Stomach (tissue), 9 donors: ENCODE measurements around the gene FANCE. TPM values are rescaled to one million over a fixed set of nuclear protein-coding genes. Genes with fewer than 3 reads are reported as not detected.

ENCODE experiments used
- DNase-seq, 2 donors: peaks; one replicate each; pipeline versions ENCODE4 v3.0.0 to v3.0.0-alpha.2; 2013 to 2019
- H3K27ac ChIP-seq, 5 donors: fragments of 200-600 bp in 4 of 5; sonication (generic) in 4 of 5; one replicate each; pipeline ENCODE4 v1.5.1; 2013 to 2019; ENCODE audit warnings: mild to moderate bottlenecking in 1 of 5, moderate library complexity in 1 of 5
- H3K27me3 ChIP-seq, 3 donors: fragments of 200-600 bp; sonication (generic); one replicate each; pipeline ENCODE4 v1.5.1; 2017 to 2019; ENCODE audit warnings: mixed run types in 1 of 3
- H3K36me3 ChIP-seq, 4 donors: fragments of 200-600 bp; sonication (generic); 1 replicate in 3 of 4; 2 replicates in 1 of 4; pipeline ENCODE4 v1.5.1; 2016 to 2019
- H3K4me1 ChIP-seq, 4 donors: fragments of 200-600 bp; sonication (generic); one replicate each; pipeline ENCODE4 v1.5.1; 2016 to 2019
- H3K4me3 ChIP-seq, 4 donors: fragments of 200-600 bp; sonication (generic) in 3 of 4; one replicate each; pipeline ENCODE4 v1.5.1; 2016 to 2019; ENCODE audit warnings: mild to moderate bottlenecking in 1 of 4
- H3K9me3 ChIP-seq, 4 donors: fragments of 200-600 bp; sonication (generic); one replicate each; pipeline ENCODE4 v1.5.1; 2016 to 2019
- CTCF ChIP-seq, 7 experiments: fragments of 450-650 bp in 4 of 7; fragments of 200-600 bp in 3 of 7; sonication (generic) in 3 of 7; IDR thresholded peaks; one replicate each; pipeline ENCODE4 v1.5.1; 2016 to 2019; ENCODE audit warnings: antibody characterized with exemption in 7 of 7, control low read depth in 2 of 7, mild to moderate bottlenecking in 1 of 7
- EP300 ChIP-seq: sonication (generic); formaldehyde crosslinking; IDR thresholded peaks from one replicate; pipeline ENCODE4 v1.6.1; 2017; ENCODE audit warnings: antibody characterized with exemption
- POLR2A ChIP-seq, 4 donors: fragments of 450-650 bp; IDR thresholded peaks; one replicate each; pipeline ENCODE4 v1.6.1; 2016; ENCODE audit warnings: antibody characterized with exemption in 4 of 4, control low read depth in 2 of 4, mild to moderate bottlenecking in 1 of 4, moderate library complexity in 1 of 4
- POLR2AphosphoS5 ChIP-seq, 3 donors: sonication (generic); formaldehyde crosslinking; IDR thresholded peaks; one replicate each; pipeline ENCODE4 v1.6.1; 2016; ENCODE audit warnings: antibody characterized with exemption in 3 of 3
- WGBS, 5 donors: extraction: QIAGEN DNeasy Blood & Tissue Kit in 3 of 5; methylation state at CpG; one replicate each; pipeline versions ENCODE4 v1.1.5 to v1.1.7; 2013 to 2018; 5-methylcytosine and 5-hydroxymethylcytosine counted together
- intact Hi-C: fragments of 100-400 bp; cut with DNase I; formaldehyde crosslinking; loops from one replicate; pipeline ENCODE4 v1.15.1; 2023; ENCODE audit warnings: low total_unique reads
- polyA plus RNA-seq, 3 donors: library from polyadenylated mRNA; stranded (reverse); fragments of 200-250 nt; gene quantifications; one replicate each; pipeline ENCODE4 v1.2.3, GENCODE V29; 2013
- total RNA-seq, 5 donors: library from RNA; depleted of rRNA; stranded (reverse); fragments of >200 nt; gene quantifications; one replicate each; pipeline versions ENCODE4 v1.1.0 to v1.2.3, GENCODE V29; 2014 to 2016
- donor health status: healthy with polysubstance abuse.
- donor health status: Bipolar disorder and iron deficiency.
- donor health status: healthy.

The FANCE gene
- total and polyA plus RNA-seq, 8 donors = 1.3 to 8.3 (median 3.3) TPM

- H3K27me3 ChIP-seq = no peaks in the 10 kb centered on the region
- peaks cover 36 to 82% (median 75%) of the 10 kb centered on the region in 4 donors for H3K36me3 ChIP-seq
- intact Hi-C loops = no loop called here
- 93 to 96% (median 95%) methylated on average over 12 to 14 of the region's 14 CpGs for WGBS, 5 donors
- no peak for DNase-seq
- no peak overlapping the region for H3K4me3 ChIP-seq
- H3K4me1 ChIP-seq = peaks cover 6 to 38% (median 14%) of the 10 kb centered on the region in 4 donors
- H3K9me3 ChIP-seq = no peaks in the 10 kb centered on the region
- TF ChIP-seq POLR2A (IDR thresholded peaks at IDR 0.05) (no peak), EP300 (no peak), POLR2AphosphoS5 (IDR thresholded peaks at IDR 0.05) (no peak), CTCF (IDR thresholded peaks at IDR 0.05) (no peak)
- no peak overlapping the region for H3K27ac ChIP-seq
Measured at GRCh38 chr6:35419961-35420360, 32.2 kb upstream of the FANCE start.

- Histone ChIP-seq H3K36me3 (peaks cover 45 to 75% (median 70%) of the 10 kb centered on the region in 4 donors), H3K4me3 (no peak overlapping the region), H3K9me3 (peaks cover 0 to 20% (median 13%) of the 10 kb centered on the region in 4 donors), H3K27me3 (no peaks in the 10 kb centered on the region), H3K27ac (no peak overlapping the region), H3K4me1 (peaks cover 0 to 7% (median 2%) of the 10 kb centered on the region in 4 donors)
- WGBS, 5 donors = 77 to 90% (median 85%) methylated on average over 3 of the region's 3 CpGs
- DNase-seq = no peak
- intact Hi-C loops = no loop called here
- no peak for TF ChIP-seq CTCF (IDR thresholded peaks at IDR 0.05)
- no peak for TF ChIP-seq POLR2A (IDR thresholded peaks at IDR 0.05)
- no peak for TF ChIP-seq EP300
- no peak for TF ChIP-seq POLR2AphosphoS5 (IDR thresholded peaks at IDR 0.05)
Measured at GRCh38 chr6:35425284-35425683, 26.9 kb upstream of the FANCE start.

GRCh38 chr6:35426074-35426473 is 26.1 kb upstream of the FANCE start:
- intact Hi-C loops = no loop called here
- H3K27me3 ChIP-seq = no peaks in the 10 kb centered on the region
- no peak overlapping the region for H3K27ac ChIP-seq
- H3K9me3 ChIP-seq = peaks cover 0 to 22% (median 13%) of the 10 kb centered on the region in 4 donors
- TF ChIP-seq POLR2AphosphoS5 (IDR thresholded peaks at IDR 0.05) = no peak
- TF ChIP-seq POLR2A (IDR thresholded peaks at IDR 0.05) = no peak
- no peak for TF ChIP-seq EP300
- no peak for TF ChIP-seq CTCF (IDR thresholded peaks at IDR 0.05)
- no peak for DNase-seq
- H3K4me3 ChIP-seq = no peak overlapping the region
- peaks cover 44 to 72% (median 68%) of the 10 kb centered on the region in 4 donors for H3K36me3 ChIP-seq
- WGBS, 5 donors = 74 to 83% (median 78%) methylated on average over 6 to 8 of the region's 8 CpGs
- H3K4me1 ChIP-seq = peaks cover 0 to 7% (median 2%) of the 10 kb centered on the region in 4 donors

- Histone ChIP-seq H3K27ac (no peak overlapping the region), H3K27me3 (no peaks in the 10 kb centered on the region), H3K4me1 (peaks cover 0 to 7% (median 2%) of the 10 kb centered on the region in 4 donors), H3K9me3 (peaks cover 0 to 22% (median 13%) of the 10 kb centered on the region in 4 donors), H3K36me3 (peaks cover 36 to 59% (median 55%) of the 10 kb centered on the region in 4 donors), H3K4me3 (no peak overlapping the region)
- intact Hi-C loops = no loop called here
- DNase-seq = no peak
- TF ChIP-seq POLR2AphosphoS5 (IDR thresholded peaks at IDR 0.05) = no peak
- no peak for TF ChIP-seq EP300
- no peak for TF ChIP-seq POLR2A (IDR thresholded peaks at IDR 0.05)
- TF ChIP-seq CTCF (IDR thresholded peaks at IDR 0.05) = no peak
- WGBS, 5 donors = 87 to 100% (median 95%) methylated on average over 5 of the region's 5 CpGs
Measured at GRCh38 chr6:35427435-35427834, 24.7 kb upstream of the FANCE start.
